GM18861 (cell line): Measurements from ENCODE around the gene GIPC1.
A peak's percentile ranks its signal among the peaks of the same experiment; 100 is the strongest.
"Not testable (repeated sequence)": the region's sequence is repeated elsewhere in the genome, so short reads cannot be mapped to it uniquely, and the experiment has no call there.

Experiments
- ATAC-seq: cut with Tn5 transposase; IDR thresholded peaks from one replicate; pipeline ENCODE4 v1.9.1; 2021; ENCODE audit not compliant: unreplicated experiment

GIPC1 gene

GRCh38 chr19:14496029-14496833 is at the start of gene GIPC1:
GIPC1 (minus strand) TSS chr19:14496127; CDS start chr19:14482976, 13,151 bp downstream.
- no peak for ATAC-seq

- no peak for ATAC-seq
Observed at GRCh38 chr19:14545716-14546082, 49.8 kb upstream of the GIPC1 start.

- no peak for ATAC-seq
Observed at GRCh38 chr19:14544977-14545715, 49.2 kb upstream of the GIPC1 start.

- ATAC-seq, result no peak
Observed at GRCh38 chr19:14544047-14544446, 48.1 kb upstream of the GIPC1 start.

GRCh38 chr19:14542711-14543328 is 46.9 kb upstream of the GIPC1 start:
- no peak for ATAC-seq

- ATAC-seq, result not testable (repeated sequence)
Observed at GRCh38 chr19:14541979-14542378, 46.1 kb upstream of the GIPC1 start.

- no peak for ATAC-seq
Observed at GRCh38 chr19:14540741-14541525, 45.0 kb upstream of the GIPC1 start.

- ATAC-seq, result no peak
Observed at GRCh38 chr19:14536926-14537692, 41.2 kb upstream of the GIPC1 start.

GRCh38 chr19:14533450-14533849 is 37.5 kb upstream of the GIPC1 start:
- no peak for ATAC-seq

GRCh38 chr19:14530506-14530905 is 34.6 kb upstream of the GIPC1 start:
- no peak for ATAC-seq

- peak; percentile 5 for ATAC-seq
Observed at GRCh38 chr19:14530005-14530348, 34.0 kb upstream of the GIPC1 start.

- ATAC-seq, result peak; percentile 94
Observed at GRCh38 chr19:14529254-14530004, 33.5 kb upstream of the GIPC1 start, which contains the start of gene TECR. TECR (plus strand) TSS chr19:14529594; CDS start chr19:14529697, 103 bp downstream.

- no peak for ATAC-seq
Observed at GRCh38 chr19:14528419-14529253, 32.7 kb upstream of the GIPC1 start.

- ATAC-seq, result no peak
Observed at GRCh38 chr19:14526423-14526822, 30.5 kb upstream of the GIPC1 start.

GRCh38 chr19:14525729-14526128 is 29.8 kb upstream of the GIPC1 start:
- ATAC-seq, result no peak

GRCh38 chr19:14520543-14520942 is 24.6 kb upstream of the GIPC1 start:
- ATAC-seq, result no peak

- ATAC-seq, result no peak
Observed at GRCh38 chr19:14519860-14520407, 24.0 kb upstream of the GIPC1 start.

GRCh38 chr19:14519245-14519859 is 23.4 kb upstream of the GIPC1 start:
- ATAC-seq, result no peak
